GM18526 (cell line): Measurements from ENCODE around the gene B3GLCT.

Experiments
- POLR2A ChIP-seq: IDR thresholded peaks from 3 replicates; pipeline ENCODE4 v1.6.1; 2011; ENCODE audit not compliant: insufficient read length; ENCODE audit errors: extremely low read depth

B3GLCT gene

DNA sequence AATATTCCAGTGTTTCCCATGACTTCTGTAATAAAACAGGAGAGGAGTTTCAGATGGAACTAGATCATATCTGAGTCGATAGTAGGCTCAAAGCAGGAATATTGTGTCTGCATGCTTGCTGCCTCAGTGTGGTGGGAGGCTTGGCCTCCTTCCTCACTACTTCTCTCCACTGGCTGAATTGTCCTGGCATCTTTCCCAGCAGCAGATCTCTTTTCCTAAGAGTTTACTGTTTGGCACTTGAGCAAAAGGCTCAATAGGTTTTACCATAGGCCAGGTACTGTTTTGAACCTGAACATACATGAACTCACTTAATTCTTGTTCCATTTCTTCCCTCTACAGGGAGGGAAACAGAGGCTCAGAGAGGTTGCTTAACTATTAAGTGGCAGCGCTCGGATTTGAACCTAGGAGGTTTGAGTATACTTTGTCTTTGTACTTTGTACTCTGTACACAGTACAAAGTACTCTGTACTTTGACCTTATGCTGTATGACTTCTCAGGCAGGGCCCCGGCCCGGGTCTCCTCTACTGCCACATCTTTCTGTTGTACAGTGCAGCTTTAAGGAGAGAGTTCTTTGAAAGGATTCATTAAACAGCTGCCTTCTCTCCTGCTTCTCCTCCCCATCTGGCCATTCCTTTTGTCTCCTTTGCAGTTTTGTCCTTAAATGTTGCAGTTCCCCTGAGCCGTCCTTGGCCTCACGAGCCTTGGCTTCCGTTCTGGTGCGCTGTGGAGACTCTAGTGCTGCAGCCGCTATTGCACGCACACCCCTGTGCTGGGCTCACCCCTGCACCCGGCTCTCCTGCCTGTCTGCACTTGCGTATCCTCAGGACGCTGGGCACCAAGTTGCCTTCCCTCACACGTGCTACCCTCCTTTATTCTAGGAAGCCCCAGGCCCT lies 8.1 kb downstream of the B3GLCT start:
- TF ChIP-seq POLR2A: no peak

DNA sequence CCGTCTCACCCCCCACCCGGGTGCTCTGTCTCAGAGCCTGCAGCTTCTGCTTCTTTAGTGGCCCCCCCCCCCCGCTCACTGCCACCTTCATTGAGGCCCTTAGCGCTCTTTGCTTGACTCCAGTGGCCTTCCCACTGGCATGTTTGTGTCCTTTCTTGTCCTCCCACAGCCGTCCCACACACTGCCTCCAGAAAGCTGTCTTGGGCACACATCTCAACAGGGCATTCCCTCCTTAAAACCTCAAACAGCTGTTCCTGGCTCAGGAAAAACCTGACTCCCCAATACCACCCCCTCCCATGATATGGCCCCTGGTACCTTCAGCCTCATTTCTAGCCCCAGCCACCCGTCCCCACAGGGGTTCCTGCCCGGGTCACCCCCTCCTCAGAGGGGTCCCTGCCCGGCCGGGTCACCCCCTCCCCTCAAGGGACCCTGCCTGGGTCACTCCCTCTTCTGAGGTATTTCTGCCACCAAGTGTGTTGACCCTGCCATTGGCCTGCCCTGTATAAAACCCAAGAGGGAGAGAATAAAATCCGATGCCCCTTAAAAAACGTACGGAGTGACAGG lies 8.9 kb downstream of the B3GLCT start:
- no peak for TF ChIP-seq POLR2A

DNA sequence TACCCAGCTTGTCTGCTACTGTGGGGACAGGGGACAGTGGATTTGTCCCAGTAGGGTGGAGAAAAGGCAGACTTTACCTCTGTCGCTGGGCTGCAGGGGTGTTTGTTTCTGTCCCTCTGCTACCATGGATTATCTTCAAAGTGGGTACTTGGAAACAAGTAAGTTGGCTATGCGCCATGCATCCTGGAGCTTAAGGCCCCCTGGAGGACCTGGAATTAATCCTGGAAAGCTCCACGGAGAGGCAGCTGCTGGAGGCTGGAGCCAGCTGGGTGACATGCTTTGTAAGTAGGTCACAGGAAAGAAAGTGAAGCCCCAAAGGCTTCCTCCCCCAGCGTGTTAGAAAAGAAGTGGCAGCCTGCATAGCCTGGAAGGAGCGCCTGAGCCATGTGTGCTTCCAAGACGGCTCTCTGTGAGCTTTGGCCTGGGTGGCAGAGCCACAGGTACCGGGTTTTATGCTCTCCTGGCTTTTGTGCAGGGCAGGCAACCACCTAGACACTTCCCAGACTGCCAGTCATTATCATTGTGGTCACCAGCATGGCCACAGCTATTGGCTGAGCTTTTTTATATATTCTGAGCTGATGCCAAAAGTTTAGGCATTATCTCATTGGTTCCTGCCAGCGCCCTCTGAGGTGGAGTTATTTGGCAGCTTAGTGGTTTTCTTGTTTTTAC lies 9.5 kb downstream of the B3GLCT start:
- TF ChIP-seq POLR2A: no peak

DNA sequence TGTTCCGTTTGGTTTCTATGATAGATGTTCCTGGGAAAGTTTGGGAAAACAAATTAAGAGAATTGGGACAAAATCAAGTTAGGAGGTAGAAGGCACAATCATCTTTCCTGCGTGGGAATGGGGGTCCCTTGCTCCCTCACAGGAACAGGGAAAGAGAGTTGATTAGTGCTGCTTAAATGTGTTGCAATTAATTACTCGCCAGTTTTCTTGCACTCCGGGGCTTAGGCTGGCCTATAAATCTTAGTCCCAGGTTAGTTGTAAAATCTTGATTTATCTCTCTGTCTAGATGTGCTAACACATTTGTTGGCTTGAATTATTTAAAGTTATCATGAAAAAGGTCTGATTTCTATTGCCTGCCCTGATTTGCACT lies 10.1 kb downstream of the B3GLCT start:
- TF ChIP-seq POLR2A: no peak

DNA sequence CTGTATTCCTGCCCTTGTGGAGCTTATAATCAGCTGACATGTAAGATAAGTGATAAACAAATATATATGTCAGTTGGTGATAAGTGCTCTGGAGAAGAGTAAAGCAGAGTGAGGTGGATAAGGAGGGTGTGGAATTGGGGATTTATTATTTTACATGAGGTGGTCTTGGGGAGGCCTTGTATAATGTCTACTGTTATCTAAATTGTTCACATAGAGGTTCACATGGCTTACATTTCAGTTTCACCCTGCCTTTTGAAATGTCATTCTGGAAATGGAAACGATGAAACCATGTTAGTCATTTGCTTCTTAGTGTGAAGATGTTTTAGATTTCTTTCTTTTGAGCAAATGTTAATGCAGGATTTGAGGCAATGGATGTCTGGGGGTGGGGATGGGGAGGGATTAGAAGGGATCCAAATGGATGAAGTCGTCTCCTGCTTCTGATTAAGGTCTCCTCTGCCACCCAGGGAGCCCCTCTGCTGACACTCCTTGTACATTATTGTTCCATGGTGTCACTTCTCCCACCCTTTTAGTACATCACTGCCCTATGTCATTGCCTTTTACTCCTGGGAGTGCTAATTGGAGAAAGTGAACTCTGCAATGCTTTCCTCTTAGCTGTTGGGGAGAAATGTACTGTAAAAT lies 14.0 kb downstream of the B3GLCT start:
- no peak for TF ChIP-seq POLR2A

DNA sequence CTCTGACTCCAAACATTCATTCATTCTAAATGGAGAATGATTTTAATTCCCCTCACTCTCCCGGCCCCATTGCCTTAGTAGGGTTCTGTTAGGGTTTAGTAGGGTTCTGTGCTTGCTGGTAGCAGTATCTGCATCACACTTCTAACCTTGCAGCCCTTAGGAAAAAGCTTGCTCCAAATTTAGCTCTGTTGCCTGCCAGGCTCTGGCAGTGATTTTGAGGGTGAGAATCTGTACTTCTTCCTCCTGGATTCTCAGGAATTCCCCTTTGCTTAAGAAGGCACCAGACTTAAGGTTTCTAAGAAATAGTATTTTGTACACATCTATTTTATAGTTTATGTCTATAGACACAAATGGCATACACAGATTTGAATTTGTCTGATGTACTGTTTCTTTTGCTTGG lies 14.7 kb downstream of the B3GLCT start:
- TF ChIP-seq POLR2A: no peak

DNA sequence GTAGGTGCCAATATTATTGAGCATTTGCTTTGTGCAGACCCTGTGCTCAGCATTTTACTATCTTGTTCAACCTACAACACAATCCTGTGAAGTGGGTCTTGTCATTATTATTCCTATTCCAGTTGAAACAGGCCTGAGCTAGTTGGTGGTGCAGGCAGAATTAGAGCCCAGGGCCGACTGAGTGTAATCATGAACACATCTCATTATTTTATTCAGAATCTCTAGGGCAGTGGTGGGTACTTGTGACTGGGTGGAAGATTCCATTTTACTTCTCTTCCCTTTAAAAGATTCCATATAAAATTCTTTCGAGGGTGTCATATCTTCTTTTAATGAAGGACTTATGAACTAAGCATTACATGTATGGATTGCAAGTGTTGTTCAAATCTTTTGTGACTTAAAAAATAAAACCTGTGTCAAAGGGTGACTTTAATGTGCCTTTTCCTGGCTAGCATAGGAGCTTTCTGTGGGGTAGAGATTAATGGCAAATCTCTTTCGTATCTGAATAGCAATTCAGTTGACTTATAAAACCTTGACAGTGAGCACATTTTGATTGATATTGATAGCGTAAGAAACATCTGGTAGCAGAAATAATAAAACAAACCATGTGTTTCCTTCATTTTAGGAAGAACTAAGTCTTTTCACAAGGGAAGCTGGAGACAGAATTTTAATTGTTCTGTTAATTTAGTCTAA lies 20.3 kb downstream of the B3GLCT start:
- TF ChIP-seq POLR2A: no peak

DNA sequence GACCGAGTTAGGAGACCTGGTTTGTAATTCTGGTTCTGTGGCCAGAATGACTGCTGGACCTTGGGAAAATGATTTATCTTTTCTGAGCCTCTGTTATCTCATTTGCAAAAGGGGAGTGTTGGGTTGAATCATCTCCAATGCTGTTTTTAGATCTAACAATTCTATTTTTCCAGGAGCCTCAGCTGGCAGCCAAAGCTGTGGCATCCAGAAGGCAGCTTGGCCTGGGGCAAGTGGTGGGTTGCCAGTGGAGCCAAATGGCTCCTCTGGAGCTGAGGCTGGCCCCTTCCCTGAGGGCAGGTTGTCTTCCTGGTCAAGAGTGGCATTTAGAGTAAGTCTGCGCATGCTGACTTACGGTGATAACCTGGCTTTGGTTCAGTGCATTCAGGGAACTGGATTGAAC lies 21.3 kb downstream of the B3GLCT start:
- no peak for TF ChIP-seq POLR2A

DNA sequence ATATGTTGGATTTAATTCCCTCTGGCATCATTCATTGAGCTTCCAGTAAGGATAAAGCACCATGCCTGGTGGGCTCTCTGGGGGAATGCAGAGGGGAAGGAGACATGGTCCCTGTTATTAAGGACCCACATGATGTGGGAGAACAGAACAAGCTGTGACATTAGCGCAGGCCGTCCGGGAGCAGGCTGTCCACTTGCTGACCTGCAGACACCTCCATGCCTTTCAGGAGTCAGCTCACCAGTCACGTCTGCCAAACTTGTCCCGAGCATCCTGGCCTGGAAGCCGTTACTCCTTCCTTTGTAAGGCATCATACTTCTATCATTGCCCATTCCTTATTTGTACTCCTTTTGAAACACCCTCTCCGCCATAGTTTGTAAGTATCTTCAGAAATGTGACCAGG lies 23.4 kb downstream of the B3GLCT start:
- TF ChIP-seq POLR2A: no peak

DNA sequence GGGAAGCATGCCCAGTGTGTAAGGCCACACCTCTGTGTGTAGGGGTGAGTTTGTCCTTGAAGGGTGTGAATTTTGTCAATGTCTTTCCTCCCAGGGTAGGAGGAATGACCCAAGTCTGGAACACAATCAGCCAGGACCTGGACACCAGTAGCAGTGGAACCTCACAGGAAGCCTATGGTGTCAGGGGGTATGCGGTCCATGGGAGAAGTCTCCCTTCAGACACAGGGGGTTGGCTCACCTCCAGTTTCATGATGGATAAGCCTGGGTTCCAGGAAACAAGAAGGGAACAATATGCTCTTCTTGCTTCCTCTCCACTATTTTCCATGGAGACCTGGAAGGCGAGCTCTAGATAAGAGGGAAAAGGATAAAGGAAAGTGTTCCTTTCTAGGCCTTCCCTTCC lies 23.9 kb downstream of the B3GLCT start:
- TF ChIP-seq POLR2A: no peak

DNA sequence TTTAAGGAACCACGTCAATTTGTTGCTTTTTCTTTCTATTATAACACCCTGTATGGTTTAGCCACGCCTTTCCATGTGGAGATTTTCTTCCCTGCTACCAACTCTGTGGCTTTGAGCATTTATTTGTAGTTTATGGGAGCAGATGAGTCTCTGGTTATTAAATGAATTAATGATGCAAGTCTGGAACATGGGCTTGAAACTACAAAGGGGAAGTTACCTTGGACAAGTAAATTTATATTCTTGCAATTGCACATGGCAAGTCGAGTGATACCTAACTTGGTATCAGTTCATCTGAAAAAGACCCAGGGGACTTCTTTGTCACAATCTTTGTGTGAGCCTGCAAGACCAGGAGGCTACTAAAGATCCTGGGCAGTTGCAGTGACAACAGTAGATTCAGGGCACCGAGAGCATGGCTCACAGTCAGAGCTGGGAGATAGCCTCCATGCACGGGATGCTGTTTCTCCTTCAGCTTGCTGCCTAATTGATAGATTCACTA lies 24.4 kb downstream of the B3GLCT start:
- TF ChIP-seq POLR2A: no peak

DNA sequence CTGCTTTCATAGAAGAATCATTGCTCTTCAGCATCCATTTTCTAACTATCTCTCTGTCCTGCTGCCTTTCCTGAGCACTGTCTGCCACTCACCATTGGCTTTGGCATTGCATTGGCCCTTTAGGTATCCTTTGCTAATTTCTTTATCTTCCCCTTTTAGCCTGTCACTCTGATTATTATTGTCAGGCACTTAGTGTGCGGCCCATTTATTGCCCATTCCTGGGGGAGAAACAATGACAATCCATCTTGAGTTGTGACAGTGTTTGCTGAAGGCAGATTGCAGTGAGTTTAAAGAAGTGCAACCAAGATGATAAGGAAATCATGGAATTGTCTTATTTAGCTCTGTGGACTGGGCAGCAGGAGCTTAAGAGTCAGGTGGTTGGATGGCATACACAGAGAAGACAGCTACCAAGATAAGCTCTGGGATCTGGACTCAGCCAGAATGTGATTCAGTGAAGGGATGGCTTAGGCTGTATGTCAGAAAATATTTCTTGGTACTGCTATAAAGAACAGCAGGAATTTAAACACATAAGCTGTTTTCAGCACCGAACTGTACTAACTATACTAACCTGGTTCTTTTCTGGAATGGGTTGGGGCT lies 25.3 kb downstream of the B3GLCT start:
- TF ChIP-seq POLR2A: no peak

DNA sequence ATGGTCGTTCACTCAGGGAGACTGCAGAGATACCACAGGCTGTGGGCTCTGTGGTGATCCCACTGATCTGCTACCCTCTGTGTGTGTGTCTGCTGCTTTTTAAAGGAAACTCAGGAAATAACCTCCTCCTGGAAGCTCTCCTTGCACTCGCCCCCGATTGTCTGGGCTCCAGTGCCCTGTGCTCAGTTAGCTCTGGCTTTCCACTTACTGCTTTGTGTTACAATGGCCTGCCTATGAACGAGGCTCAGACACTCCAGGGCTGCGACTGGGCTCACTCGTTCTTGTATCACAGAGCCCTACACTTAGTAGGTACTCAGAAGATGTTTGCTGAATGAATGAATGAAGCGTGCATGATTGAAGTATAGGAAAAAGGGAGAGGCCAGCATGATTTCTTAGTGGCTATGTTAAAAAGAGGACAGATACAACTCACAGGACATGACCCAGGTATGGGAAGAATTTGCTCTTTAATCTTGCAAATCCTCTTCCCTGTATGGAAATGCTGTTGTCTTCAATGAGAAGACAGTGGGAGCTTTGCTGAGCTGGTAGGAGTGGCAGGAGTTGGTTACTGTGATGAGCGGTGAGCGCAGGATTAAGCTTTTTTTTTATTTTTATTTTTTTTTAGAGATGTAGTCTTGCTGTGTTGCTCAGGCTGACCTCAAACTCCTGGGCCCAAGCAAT lies 26.4 kb downstream of the B3GLCT start:
- TF ChIP-seq POLR2A: no peak

DNA sequence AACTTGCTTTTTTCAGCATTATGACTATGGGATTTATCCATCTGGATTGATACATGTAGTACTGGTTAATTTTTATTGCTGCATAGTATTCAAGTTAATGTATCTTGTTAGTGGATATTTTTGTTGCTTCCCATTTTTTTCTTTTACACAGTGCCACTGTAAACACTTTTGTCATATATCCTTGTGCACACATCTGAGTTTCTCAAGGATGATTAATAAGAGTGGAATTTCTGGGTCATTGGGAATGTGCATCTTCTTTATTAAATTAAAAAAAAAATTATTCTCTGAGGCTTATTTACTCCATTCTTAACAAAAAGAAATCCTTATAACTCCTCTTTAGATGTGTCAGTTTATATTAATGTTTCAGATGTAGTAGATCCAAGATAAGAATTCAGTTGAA lies 27.3 kb downstream of the B3GLCT start:
- no peak for TF ChIP-seq POLR2A
